GM19324 (cell line): ENCODE data around the gene ZNF512B.
"Not testable (repeated sequence)": the region's sequence is repeated elsewhere in the genome, so short reads cannot be mapped to it uniquely, and the experiment has no call there.

ENCODE experiments used
- ATAC-seq: cut with Tn5 transposase; IDR thresholded peaks from one replicate; pipeline ENCODE4 v1.9.1; 2021; ENCODE audit warnings: mild to moderate bottlenecking, moderate library complexity; ENCODE audit not compliant: unreplicated experiment, low FRiP score

ZNF512B gene

DNA sequence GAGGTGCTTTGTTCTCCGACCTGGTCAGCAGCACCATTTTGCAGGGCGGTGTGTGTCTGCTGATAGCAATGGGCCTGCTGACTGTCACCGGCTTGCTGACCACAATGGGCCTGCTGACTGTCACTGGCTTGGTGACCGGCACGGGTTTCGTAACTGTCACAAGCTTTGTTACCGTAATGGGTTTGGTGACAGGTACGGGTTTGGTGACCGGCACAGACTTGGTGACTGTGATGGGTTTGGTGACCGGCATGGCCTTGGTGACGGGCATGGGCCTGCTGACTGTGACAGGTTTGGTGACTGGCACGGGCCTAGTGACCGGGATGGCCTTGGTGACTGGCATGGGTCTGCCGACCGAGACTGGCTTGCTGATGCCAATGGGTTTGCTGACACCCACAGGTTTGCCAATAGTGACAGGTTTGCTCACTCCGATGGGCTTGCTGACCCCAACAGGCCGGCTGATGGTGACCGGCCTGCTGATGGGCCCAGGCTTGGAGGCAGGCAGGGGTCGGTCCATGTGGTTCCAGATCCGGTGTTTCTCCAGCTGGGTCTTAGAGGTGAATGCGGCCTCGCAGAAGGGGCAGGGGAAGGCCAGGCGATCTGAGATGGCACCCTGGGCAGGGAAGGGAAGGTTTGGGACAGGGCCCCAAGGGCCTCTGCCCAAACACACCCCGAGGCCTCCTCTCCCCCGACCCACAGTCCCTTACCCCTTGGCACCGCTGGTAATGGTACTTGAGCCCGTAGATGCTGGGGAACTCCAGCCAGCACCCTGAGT is 3.4 kb downstream of the ZNF512B start:
- ATAC-seq: no peak

DNA sequence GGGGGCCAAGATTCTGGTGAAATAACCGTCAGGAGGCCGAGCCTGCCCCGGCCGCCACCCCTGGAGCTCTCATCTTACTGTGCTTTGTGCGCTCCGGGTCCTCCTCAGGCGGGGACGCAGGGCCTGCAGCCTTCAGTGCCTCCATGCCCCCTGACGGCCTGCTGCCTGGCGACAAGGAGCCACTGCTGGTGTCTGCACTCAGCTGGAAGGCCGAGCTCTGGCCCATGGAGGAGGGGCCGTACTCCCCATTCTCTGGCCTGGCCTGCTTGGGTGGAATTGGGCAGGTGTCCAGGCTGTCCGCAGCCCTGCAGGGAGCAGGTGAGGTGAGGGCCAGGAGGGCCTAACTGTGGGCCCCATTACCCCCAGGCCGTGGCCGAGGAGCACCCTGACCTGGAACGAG is 5.3 kb downstream of the ZNF512B start:
- no peak for ATAC-seq

DNA sequence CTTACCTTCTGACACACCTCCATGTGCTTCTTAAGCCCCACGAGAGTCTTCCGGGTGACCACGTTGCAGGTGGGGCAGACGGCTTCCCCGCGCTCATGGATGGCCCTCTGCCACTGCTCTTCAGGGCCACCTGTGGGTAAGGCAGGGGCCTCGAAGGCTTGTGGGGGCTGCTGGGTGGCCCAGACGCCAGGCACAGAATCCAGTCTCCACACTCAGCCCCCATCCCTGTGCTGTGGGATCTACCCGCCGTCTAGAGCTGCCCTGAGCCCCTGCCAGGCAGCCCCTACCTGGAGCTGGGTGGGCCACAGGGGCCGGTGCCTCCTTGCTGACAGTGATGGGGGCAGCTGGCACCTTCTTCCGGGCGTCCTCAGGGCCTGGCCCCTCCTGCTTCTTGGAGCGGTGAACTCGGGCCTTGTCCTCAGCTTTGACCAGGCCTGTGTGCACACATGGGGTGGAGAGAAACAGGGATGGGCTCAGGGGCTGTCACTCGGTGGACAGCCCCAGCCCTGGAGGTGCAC is 5.9 kb downstream of the ZNF512B start:
- ATAC-seq: no peak

DNA sequence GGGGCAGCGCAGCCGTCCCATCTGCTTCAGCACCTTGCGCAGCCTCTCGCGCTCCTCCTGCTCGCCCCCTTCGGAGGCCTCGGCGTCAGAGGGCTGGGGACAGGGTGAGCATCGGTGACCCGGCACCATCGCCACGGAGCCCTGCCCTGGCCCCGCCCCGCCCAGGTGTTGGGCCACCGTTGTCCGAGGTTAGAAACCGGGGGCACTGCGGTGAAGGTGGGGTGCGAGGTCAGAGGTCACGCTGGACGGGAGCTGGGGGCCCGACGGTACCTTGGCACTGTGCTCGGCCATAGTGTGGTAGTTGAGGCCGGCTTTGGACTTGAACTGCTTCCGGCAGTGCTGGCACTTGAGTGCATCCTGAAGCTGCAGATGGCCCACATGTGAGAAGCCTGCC is 6.4 kb downstream of the ZNF512B start:
- ATAC-seq: no peak

GRCh38 chr20:63962426-63963347 is 7.0 kb downstream of the ZNF512B start:
- no peak for ATAC-seq

DNA sequence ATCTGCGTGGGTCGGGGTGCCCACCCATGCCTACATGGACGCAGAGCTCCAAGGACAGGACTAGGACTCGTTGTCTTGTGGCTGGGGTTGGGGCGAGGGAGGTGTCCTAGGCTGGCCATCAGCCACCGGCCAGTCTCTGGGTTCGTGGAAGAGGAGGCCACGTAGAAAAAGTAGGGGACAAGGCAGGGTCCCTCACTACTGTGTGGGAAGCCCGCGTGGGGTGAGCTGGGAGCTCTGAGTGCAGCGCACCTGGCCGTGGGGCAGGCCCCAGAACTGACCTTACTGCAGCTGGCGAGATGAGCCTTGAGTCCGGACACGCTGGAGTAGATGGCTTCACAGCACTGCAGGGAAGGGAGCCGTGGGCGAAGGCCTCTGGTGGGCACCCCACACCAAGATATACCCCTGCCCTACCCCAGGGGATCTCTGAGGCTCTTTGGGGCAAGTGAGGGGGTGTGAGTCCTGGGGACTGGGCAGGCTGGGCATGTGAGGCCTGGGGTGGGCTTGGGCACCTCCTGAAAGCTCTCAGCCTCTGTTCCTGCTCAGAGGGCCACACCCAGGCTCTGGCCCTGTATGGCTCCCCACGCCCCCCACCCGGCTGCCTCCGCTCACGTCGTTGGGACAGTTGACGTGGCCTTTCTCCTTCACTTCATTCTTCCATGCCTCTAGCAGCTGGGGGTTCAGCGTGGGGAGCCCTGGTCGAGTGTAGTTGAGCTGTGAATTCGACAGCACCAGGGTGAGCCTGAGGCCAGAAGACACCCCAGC is 7.9 kb downstream of the ZNF512B start:
- ATAC-seq: no peak

- ATAC-seq: not testable (repeated sequence)
Measured at GRCh38 chr20:63960654-63961621, 8.8 kb downstream of the ZNF512B start.

DNA sequence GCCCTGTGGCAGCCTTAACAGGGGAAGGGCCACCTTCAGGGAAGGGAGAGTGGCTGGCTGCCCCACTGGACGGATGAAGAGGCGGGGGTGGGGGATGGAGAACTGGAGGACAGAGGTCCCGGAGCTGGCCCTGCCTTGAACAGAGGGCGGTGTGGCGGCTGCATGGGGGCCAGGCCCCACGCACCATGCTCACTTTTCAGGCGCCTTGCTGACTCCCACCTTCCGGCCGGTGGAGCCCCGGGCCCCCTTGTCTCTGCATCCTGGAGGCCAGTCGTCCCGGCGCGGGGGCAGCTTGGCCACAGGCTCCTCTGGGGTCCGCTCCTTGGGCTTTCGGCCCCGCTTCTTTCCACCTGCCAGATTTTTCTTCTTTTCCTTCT is 10.0 kb downstream of the ZNF512B start:
- no peak for ATAC-seq

DNA sequence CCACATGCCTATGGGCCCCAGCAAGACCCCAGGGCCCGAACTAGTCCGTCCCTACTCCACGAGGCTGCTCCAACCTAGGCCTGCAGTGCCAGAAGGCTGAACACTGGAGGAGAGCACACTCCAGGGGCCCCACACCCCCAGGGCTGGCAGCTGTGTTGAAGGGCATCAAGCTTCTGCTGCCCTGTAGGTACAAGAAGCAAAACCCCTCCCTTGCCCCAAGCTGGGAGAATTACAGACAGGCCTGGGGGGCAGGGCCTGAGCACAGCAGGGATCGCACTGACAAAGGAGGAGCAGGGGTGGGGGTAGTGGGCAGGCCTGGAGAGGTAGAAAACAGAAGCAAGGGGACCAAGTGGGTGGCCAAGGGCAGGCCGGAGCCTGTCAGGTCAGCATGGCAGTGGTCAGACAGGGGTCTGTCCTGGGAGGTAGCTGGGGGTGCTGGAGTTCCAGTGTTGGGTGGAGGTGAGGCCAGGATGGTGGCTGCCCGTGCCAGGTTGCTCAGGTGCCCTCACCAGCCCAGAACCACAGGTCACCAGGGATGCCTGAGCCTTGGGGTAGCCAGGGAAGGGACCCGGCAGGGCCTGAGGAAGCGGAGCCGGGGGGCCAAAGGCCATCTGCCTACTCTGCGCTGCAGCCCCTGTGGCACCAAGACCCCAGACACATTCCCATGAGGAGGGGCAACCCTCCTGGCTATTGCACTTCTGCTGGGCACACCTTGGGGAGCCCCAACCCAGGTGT is 10.6 kb downstream of the ZNF512B start:
- no peak for ATAC-seq

DNA sequence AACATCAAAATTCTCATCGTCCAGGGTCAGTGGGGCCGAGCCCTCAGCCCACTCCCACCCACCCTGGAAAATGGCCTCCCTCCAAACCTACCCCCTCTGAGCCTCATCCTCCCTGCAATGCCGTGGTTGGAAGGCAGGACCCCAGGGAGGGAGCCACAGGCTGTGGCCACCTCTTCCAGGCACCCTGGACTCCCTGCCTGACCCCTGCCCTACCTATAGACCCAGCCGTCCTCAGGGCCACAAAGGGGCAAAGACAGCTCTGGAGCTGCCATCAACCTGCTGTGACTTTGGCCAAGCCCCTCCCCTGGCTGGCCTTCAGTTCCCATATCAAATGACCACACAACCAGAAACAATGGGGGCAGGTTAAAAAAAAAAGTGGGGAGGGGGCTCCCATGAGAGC is 11.3 kb downstream of the ZNF512B start:
- no peak for ATAC-seq

GRCh38 chr20:63957690-63958441 is 11.9 kb downstream of the ZNF512B start:
- ATAC-seq: no peak

DNA sequence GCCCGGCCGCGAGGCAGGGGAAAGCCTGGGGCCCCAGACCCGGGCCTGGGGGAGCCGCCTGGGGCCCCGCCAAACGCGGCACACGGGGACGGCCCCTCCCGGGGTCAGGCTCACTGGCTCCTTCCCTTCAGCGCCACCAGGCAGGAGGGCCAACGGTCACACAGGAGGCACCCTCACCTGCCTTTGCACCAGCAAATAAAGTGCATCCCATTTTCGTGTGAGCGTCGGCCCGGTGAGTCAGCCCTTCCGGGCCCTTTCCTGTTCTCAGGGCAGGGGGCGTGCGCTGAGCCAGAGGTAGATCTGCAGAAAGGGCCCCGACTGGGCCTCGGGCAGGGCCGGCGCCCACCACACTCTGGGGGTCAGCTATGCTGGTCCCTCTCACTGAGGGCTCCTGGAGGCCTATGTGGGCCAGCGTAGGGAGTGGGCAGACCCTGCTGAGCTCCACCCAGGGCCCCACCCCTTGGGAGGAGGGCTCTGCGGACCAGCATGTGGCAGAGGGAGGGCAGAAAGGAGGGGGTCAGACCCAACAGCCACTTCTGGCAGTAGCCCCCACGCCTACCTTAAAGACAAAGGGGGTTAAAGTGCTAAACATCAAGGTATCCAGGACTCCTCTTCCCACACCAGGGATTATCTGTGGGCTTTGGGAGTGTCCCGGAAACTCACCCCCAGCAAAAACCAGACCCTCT is 12.6 kb downstream of the ZNF512B start:
- ATAC-seq: peak; percentile 30

- no peak for ATAC-seq
Measured at GRCh38 chr20:63956664-63957003, 13.1 kb downstream of the ZNF512B start.

DNA sequence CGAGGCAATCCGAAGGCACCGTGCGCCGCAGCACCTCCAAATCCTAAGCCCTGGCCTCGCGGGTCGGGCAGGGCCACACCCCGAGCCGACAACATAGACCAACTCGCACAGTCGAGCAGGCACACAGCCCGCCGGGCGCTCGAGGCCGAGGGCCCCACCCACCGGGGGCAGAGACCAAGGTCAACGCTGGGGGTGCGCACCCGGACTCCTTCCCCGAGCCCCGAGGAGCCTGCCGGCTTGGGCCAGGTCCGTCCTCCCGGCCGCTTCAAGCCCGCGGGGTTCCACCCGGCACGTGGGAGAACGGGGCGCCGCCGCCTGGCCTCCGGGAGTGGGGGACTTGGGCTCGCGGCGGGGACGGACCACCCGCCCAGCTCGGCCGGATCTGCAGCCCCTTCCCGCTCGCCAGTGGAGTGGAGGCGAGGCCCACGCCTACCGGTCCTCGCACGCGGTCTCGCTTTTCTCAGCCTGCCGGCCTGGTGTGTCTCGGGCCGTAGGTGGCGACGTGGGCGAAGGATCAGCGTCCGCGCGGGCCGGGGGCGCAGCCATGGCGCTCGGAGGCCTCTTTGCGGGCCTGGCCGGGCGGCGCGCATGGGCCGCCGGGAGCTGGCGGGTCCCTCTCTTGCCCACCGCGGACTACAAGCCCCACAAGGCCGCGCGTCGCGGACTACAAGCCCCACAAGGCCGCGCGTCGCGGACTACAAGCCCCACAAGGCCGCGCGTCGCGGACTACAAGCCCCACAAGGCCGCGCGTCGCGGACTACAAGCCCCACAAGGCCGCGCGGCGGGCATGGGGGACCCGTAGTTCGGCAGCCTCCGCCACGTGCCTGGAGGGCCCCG is 13.7 kb downstream of the ZNF512B start, which contains the start of gene UCKL1:
UCKL1 (minus strand) TSS at position 590 of the 837 bp plus-strand sequence; CDS start at position 546, 44 bp downstream.
- ATAC-seq: peak; percentile 75

GRCh38 chr20:63955281-63955826 is 14.4 kb downstream of the ZNF512B start:
- ATAC-seq: peak; percentile 4

GRCh38 chr20:63953764-63954429 is 15.8 kb downstream of the ZNF512B start:
- ATAC-seq: no peak
